Activated naive CD4-positive, alpha-beta T cell (primary cell): ENCODE data around the gene RANBP17.
"Not testable (repeated sequence)": the region's sequence is repeated elsewhere in the genome, so short reads cannot be mapped to it uniquely, and the experiment has no call there.

Experiments
- DNase-seq, 4 experiments: peaks; one replicate each; lab custom pipeline; 2025; lab: John Stamatoyannopoulos, UW

Gene RANBP17

GRCh38 chr5:171155621-171156020, 293.8 kb downstream of the RANBP17 start:
- no peak for DNase-seq

DNA sequence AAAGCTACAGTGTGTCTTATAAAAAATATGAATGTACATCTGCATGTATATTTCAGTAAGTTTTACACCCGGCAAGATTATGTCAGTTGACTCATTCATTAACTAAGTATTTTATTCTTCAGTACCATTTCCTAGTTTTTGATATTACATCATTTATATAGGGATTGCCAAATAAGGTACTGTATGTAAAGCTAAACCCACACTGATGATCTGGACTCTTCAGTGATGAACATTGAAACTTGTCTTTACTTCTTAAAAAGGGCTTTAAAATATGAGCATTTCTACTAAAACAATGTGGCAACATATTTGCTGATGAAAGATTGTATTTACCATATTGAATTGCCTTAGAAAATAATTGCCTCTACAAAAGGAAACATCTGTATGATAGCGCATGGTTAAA, 295.5 kb downstream of the RANBP17 start:
- DNase-seq = no peak

DNA sequence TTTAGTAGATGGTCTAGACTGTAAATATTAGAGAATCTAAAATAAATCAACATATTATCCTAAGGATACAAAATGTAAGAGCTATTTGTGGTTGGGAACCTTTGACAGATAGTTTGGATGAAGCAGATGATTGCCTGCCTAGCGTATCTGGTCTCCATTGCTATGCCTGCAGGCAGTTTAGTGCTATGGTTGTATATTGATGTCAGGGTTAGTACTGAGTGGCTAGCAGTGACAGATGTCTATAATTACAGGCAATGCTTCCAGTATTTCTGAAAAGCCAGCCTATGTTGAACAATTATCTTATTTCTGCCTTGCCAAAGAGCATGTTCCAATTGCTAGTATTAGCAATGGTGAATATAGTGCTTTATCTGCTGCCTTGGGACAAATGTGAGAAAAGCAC, 296.0 kb downstream of the RANBP17 start:
- no peak for DNase-seq

DNA sequence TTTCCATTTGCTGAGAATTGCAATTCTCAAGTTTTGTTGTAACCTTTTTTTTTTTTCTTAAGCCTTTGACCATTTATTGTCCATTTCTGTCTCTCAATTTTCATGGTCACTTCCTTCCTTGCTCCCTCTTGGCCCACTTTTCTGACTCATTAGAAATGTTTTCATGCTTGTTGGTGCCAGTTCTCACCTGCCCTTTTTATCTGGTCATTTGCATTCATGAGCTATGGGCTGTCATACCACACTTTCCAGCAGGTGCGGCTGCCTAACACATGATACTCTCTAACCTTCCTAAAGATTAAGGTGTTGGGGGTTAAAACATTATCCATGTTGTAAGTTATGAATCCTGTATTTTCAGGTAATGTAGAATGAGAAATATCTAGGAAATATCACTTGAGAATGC, 296.8 kb downstream of the RANBP17 start:
- DNase-seq = no peak

DNA sequence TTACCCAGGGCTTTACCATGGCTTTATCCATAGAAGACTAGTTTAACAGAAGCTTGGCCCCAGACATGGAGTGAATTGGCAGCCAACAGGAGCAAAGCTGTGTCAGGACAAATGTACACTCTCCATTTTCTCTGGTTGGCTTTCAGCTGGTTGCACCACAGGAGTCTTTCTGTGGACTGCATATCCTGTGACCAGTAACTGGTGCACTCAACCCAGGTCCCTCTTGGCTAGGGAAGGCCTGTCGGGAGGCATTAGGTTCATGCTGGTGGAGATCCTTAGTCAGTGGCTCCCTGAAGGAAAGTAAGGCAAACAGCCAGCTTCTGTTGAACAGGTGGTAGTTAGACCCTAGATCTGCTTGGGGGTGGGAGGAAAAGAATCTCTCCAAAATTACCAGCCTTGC, 300.3 kb downstream of the RANBP17 start:
- DNase-seq = no peak

DNA sequence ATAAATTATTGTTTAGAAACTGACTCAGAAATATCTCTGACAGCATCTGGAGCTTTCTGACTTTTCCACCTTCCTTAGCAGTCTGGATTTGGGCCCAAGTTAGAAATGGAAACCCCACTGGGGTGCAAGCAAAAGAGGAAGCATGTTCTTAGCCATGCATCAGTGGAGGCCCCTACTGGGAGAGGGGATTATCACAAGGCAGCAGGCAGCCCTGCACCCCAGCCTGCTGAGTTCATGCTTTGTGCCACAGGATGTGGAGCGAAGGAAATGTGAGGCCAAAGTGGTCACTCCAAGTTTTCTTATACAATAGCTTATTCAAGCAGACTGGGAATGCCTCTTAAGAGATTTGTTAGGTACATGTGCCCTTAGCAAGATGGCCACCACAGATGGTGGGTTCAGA, 300.8 kb downstream of the RANBP17 start:
- DNase-seq = no peak

GRCh38 chr5:171166766-171167165, 304.9 kb downstream of the RANBP17 start:
- no peak for DNase-seq

GRCh38 chr5:171168171-171168570, 306.4 kb downstream of the RANBP17 start:
- DNase-seq = no peak

DNA sequence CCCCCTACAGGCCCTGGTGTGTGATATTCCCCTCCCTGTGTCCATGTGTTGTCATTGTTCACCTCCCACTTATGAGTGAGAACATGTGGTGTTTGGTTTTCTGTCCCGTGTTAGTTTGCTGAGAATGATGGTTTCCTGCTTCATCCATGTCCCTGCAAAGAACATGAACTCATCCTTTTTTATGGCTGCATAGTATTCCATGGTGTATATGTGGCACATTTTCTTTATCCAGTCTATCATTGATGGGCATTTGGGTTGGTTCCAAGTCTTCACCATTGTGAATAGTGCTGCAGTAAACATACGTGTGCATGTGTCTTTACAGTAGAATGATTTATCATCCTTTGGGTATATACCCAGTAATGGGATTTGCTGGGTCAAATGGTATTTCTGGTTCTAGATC, 313.1 kb downstream of the RANBP17 start:
- DNase-seq = not testable (repeated sequence)

GRCh38 chr5:171175746-171176145, 313.9 kb downstream of the RANBP17 start:
- no peak for DNase-seq

- DNase-seq = not testable (repeated sequence)
These were observed 316.4 kb downstream of the RANBP17 start for GRCh38 chr5:171178190-171178589.

DNA sequence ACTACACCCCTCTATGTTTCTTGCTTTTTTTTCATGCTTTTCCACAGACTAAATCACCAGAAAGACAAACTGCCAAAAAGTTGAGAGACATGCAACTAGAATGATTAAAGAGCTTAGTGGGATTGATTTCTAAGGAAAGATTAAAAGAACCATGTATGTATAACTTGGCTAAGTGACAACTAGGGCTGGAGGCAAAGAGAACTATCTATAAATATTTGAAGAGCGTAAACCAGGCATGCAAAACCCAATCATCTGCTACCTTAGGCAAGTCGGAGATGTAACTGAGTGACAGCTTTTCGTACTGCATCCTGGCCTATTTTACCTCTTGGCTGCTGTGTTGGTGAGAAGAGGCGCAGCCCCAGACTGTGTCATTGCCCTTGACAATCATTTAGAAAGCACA, 326.2 kb downstream of the RANBP17 start:
- no peak for DNase-seq

GRCh38 chr5:171189442-171189841, 327.6 kb downstream of the RANBP17 start:
- DNase-seq = no peak

DNA sequence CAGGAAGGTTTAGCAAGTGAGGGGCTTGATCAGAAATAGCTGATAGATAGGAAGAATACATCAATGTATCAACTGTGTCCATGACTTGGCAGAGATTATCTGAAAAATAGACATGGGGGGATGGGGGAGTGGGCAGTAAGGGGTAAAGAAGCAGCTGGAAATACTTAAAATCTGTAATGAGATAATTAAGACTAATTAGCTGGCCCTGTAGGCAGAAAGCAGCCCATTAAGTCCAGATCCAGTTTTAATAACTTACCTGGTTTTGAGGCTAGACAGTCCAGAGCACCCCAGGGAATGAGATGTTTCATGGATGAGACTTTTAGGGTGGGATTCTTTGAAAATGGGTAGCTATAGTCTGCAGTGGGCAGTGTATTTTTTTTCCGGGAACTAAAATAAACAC, 330.3 kb downstream of the RANBP17 start:
- DNase-seq = no peak

DNA sequence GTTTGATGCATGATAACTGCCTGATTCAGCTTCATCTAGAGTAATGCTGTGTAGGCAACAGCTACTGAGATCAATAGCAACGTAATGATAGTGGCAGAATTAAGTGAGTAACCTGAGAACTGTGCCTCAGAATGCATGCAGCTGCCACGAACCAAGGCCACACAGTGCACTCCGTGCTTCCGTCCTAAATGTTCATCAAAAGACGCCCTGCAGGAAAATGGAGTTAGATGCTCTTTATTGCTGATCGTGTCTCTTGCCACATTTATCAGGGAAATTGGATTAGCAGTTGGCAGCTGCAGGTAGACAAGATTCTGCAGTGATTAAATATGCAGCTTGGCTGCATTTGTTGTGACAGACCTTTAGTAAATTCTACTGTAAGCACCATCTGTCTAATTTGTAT, 339.5 kb downstream of the RANBP17 start:
- no peak for DNase-seq

GRCh38 chr5:171205375-171205774, 343.6 kb downstream of the RANBP17 start:
- DNase-seq = no peak

DNA sequence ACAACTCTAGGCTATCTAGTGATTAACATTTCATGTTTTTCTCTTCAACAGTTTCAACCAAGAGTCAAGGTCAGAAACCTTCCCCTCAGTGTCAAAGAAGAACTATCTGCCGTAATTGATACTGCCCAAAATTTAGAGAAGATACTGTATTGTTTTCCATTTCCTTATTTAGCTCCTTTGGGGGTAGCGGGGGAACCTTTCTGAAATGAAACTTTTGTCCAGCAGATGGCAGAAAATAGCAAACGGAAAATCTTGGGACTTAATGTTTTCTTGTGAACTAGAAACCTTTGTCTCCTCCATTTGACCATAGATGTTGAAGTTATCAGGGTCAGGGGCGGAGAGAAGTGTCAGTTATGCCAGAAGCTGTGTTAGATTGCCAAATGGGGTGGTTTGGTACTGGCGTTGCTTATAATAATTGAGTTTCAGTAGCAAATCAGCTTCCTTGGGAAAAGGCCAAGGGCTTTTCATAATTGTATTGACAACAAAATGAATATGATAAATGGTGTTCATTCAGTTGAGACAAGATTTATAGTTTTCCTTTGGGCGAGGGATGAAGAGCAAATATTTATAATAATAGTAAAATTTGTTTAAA, 345.5 kb downstream of the RANBP17 start:
- DNase-seq = no peak

DNA sequence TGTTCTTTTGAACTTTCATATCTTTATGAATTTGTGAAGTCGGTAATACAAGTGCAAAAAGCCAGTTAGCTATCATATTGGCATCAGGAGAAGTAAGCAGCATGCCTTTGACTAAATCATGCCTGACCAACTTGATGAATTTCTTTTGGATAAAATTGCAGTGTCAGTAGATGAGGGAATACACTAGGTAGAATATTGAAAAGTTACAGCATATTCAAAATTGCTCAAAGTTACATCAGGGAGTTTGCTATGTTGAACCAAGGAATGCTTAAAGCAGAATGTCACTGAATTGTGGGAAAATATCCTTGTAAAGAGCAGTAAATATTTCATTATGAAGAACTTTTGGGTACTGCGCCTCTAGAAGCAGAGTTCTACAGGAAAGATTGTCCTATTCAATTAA, 360.1 kb downstream of the RANBP17 start:
- no peak for DNase-seq

GRCh38 chr5:171223927-171224326, 362.1 kb downstream of the RANBP17 start:
- no peak for DNase-seq

- no peak for DNase-seq
These were observed 364.4 kb downstream of the RANBP17 start for GRCh38 chr5:171226096-171226754.

DNA sequence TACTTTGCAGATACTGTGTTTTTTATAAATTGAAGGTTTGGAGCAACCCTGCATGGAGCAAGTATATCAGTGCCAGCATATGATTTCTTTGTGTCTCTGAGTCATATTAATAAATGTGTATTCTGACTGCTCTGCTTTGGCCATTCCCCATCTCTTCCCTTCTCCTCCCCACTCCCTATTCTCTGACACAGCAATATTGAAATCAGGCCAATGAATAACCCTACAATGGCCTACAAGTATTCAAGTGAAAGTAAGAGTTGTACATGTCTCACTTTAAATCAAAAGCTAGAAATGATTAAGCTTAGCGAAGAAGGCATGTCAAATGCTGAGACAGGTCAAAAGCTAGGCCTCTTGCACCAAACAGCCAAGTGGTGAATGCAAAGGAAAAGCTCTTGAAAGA, 365.0 kb downstream of the RANBP17 start:
- DNase-seq = no peak

GRCh38 chr5:171236651-171237050, 374.8 kb downstream of the RANBP17 start:
- DNase-seq = no peak

- DNase-seq = no peak
These were observed 380.7 kb downstream of the RANBP17 start for GRCh38 chr5:171242521-171242920.

DNA sequence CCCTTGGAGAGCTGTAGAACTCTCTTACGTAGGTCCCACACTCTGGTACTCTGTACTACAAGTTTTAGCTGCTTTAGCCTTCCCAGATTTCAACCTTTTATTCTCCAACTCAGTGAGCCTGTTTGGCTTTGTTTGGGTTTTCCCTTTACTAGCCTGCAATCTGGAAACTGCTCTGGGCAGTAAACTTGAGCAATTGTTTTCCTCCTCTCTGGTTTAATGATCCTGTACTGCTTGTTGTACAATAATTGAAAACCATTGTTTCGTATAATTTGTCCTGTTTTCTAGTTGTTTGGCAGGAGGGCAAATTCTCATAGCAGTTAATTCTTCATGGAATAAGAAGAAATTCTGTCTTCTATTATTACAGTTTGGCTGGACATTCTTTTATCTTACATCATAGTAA, 384.4 kb downstream of the RANBP17 start:
- DNase-seq = no peak
